Neuronal stem cell (in vitro differentiated cells): Measurements from ENCODE around the gene RND2.

Experiments used
- DNase-seq: peaks from one replicate; pipeline ENCODE4 v3.0.0-alpha.2; 2013; ENCODE audit warnings: low spot score
- H2AFZ ChIP-seq: one replicate; pipeline ENCODE4 v1.6.1; 2013; ENCODE audit warnings: mild to moderate bottlenecking, low read length, inconsistent platforms
- H2AK5ac ChIP-seq: 2 replicates; pipeline ENCODE4 v1.6.1; 2013; ENCODE audit warnings: low read depth, mild to moderate bottlenecking, inconsistent platforms, low read length, moderate library complexity, mixed read lengths
- H2BK120ac ChIP-seq: 2 replicates; pipeline ENCODE4 v1.6.1; 2013; ENCODE audit warnings: low read depth, mild to moderate bottlenecking, inconsistent platforms, low read length, moderate library complexity, mixed read lengths
- H2BK12ac ChIP-seq: one replicate; pipeline ENCODE4 v1.6.1; 2013; ENCODE audit warnings: low read length, inconsistent platforms
- H2BK15ac ChIP-seq: 2 replicates; pipeline ENCODE4 v1.6.1; 2013; ENCODE audit warnings: mild to moderate bottlenecking, low read length, inconsistent platforms, mixed read lengths
- H2BK5ac ChIP-seq: one replicate; pipeline ENCODE4 v1.6.1; 2013; ENCODE audit warnings: inconsistent platforms, mild to moderate bottlenecking, low read length, moderate library complexity
- H3K14ac ChIP-seq: one replicate; pipeline ENCODE4 v1.6.1; 2013; ENCODE audit warnings: low read length, inconsistent platforms
- H3K18ac ChIP-seq: 2 replicates; pipeline ENCODE4 v1.6.1; 2013; ENCODE audit warnings: low read length, inconsistent platforms
- H3K23ac ChIP-seq: 2 replicates; pipeline ENCODE4 v1.6.1; 2013; ENCODE audit warnings: low read depth, mild to moderate bottlenecking, mixed read lengths, low read length, inconsistent platforms; ENCODE audit not compliant: poor library complexity
- H3K27ac ChIP-seq: replicated peaks from 3 replicates; pipeline ENCODE4 v1.5.1; 2013; ENCODE audit warnings: low read length, inconsistent platforms
- H3K27me3 ChIP-seq, 3 experiments: 2 replicates each; pipeline ENCODE4 v1.6.1; 2013; ENCODE audit warnings: low read length in 3 of 3, mild to moderate bottlenecking in 2 of 3, inconsistent platforms in 1 of 3, low read depth in 1 of 3, mixed read lengths in 1 of 3, moderate library complexity in 1 of 3; ENCODE audit not compliant: control insufficient read depth in 3 of 3, insufficient read depth in 3 of 3
- H3K36me3 ChIP-seq, 2 donors: replicated peaks in 1 of 2; 2 replicates each; pipeline ENCODE4 v1.6.1; 2013; ENCODE audit warnings: low read length in 2 of 2; ENCODE audit not compliant: control insufficient read depth in 2 of 2, insufficient read depth in 2 of 2
- H3K4ac ChIP-seq: 2 replicates; pipeline ENCODE4 v1.6.1; 2013; ENCODE audit warnings: inconsistent platforms, mild to moderate bottlenecking, low read length, moderate library complexity
- H3K4me1 ChIP-seq, 2 donors: 1 replicate in 1 of 2; 2 replicates in 1 of 2; pipeline ENCODE4 v1.6.1; 2013; ENCODE audit warnings: low read length in 2 of 2, low read depth in 1 of 2; ENCODE audit not compliant: control insufficient read depth in 2 of 2, insufficient read depth in 1 of 2
- H3K4me2 ChIP-seq: one replicate; pipeline ENCODE4 v1.6.1; 2013; ENCODE audit warnings: mild to moderate bottlenecking, low read length, inconsistent platforms; ENCODE audit not compliant: insufficient read depth, poor library complexity, severe bottlenecking
- H3K4me3 ChIP-seq, 2 donors: 2 replicates each; pipeline ENCODE4 v1.5.1; 2013; ENCODE audit warnings: low read length in 2 of 2, mild to moderate bottlenecking in 2 of 2, inconsistent platforms in 1 of 2, moderate library complexity in 1 of 2
- H3K79me1 ChIP-seq: one replicate; pipeline ENCODE4 v1.6.1; 2013; ENCODE audit warnings: low read depth, mild to moderate bottlenecking, inconsistent platforms, low read length, moderate library complexity
- H3K9ac ChIP-seq: one replicate; pipeline ENCODE4 v1.6.1; 2013; ENCODE audit warnings: mild to moderate bottlenecking, low read depth, low read length, inconsistent platforms; ENCODE audit not compliant: poor library complexity
- H3K9me3 ChIP-seq, 2 donors: replicated peaks in 1 of 2; 2 replicates each; pipeline versions ENCODE3 to v1.6.1; 2013; ENCODE audit warnings: low read length in 2 of 2, mild to moderate bottlenecking in 2 of 2, inconsistent platforms in 1 of 2, low read depth in 1 of 2, mixed read lengths in 1 of 2, moderate library complexity in 1 of 2; ENCODE audit not compliant: control insufficient read depth in 2 of 2, insufficient read depth in 1 of 2
- H4K8ac ChIP-seq: one replicate; pipeline ENCODE4 v1.6.1; 2013; ENCODE audit warnings: low read depth, mild to moderate bottlenecking, inconsistent platforms, low read length, moderate library complexity
- H4K91ac ChIP-seq: one replicate; pipeline ENCODE4 v1.6.1; 2013; ENCODE audit warnings: low read length, low read depth, mild to moderate bottlenecking, inconsistent platforms; ENCODE audit not compliant: poor library complexity
- WGBS, 2 donors: extraction: QIAGEN DNeasy Blood & Tissue Kit; methylation state at CpG; one replicate each; pipeline ENCODE4 v1.1.7; 2013; ENCODE audit warnings: missing lambda C conversion rate in 2 of 2, mixed read lengths in 1 of 2; ENCODE audit not compliant: insufficient read length in 2 of 2, insufficient replicate concordance in 1 of 2; ENCODE audit errors: extremely low coverage in 2 of 2; 5-methylcytosine and 5-hydroxymethylcytosine counted together

RND2 gene

GRCh38 chr17:42985225-42985624 lies 39.8 kb upstream of the RND2 start:
- Histone ChIP-seq H2BK12ac (no peak overlapping the region), H3K79me1 (peaks cover 10% of the 10 kb centered on the region), H3K27me3 (no peaks in the 10 kb centered on the region), H3K4ac (no peak overlapping the region), H4K91ac (no peak overlapping the region), H2BK5ac (no peak overlapping the region), H3K36me3 (peaks cover 15 to 60% of the 10 kb centered on the region in 2 donors), H2BK15ac (no peak overlapping the region), H3K18ac (no peak overlapping the region), H3K4me3 (no peak overlapping the region), H2BK120ac (no peak overlapping the region), H2AK5ac (no peak overlapping the region), H3K14ac (no peak overlapping the region), H2AFZ (no peak overlapping the region), H3K9me3 (no peaks in the 10 kb centered on the region), H3K27ac (no peak overlapping the region), H3K4me2 (no peak overlapping the region), H4K8ac (no peak overlapping the region), H3K9ac (no peak overlapping the region), H3K23ac (no peak overlapping the region), H3K4me1 (peaks cover 2 to 7% of the 10 kb centered on the region in 2 donors)
- no peak for DNase-seq
- WGBS, 2 donors = no CpG with 5 or more reads among the region's 1 CpG

- no peaks in the 10 kb centered on the region for H3K27me3 ChIP-seq
- H4K91ac ChIP-seq = no peak overlapping the region
- no peak overlapping the region for H2BK15ac ChIP-seq
- DNase-seq = no peak
- H3K36me3 ChIP-seq = peaks cover 31 to 83% of the 10 kb centered on the region in 2 donors
- H2AFZ ChIP-seq = no peak overlapping the region
- H2BK12ac ChIP-seq = no peak overlapping the region
- peaks cover 2% of the 10 kb centered on the region for H3K79me1 ChIP-seq
- H3K9ac ChIP-seq = no peak overlapping the region
- no peak overlapping the region for H3K4ac ChIP-seq
- no peak overlapping the region for H2BK120ac ChIP-seq
- H4K8ac ChIP-seq = no peak overlapping the region
- H3K9me3 ChIP-seq = no peaks in the 10 kb centered on the region
- no peak overlapping the region for H3K4me3 ChIP-seq
- no peaks in the 10 kb centered on the region for H3K4me1 ChIP-seq
- H2AK5ac ChIP-seq = no peak overlapping the region
- H3K4me2 ChIP-seq = no peak overlapping the region
- no peak overlapping the region for H3K27ac ChIP-seq
- H3K23ac ChIP-seq = no peak overlapping the region
- no CpG with 5 or more reads among the region's 5 CpGs for whole genome bisulfite sequencing, 2 donors
- H3K18ac ChIP-seq = no peak overlapping the region
- no peak overlapping the region for H3K14ac ChIP-seq
- H2BK5ac ChIP-seq = no peak overlapping the region
Measured at GRCh38 chr17:42989141-42989540, 35.9 kb upstream of the RND2 start.

GRCh38 chr17:42989726-42990652 lies 35.0 kb upstream of the RND2 start:
- Histone ChIP-seq H3K4ac (no peak overlapping the region), H4K8ac (no peak overlapping the region), H3K27ac (no peak overlapping the region), H3K9me3 (no peaks in the 10 kb centered on the region), H3K4me2 (no peak overlapping the region), H3K36me3 (peaks cover 34 to 84% of the 10 kb centered on the region in 2 donors), H3K23ac (no peak overlapping the region), H3K4me3 (no peak overlapping the region), H2AFZ (no peak overlapping the region), H2AK5ac (no peak overlapping the region), H3K9ac (no peak overlapping the region), H3K27me3 (peaks cover 0 to 1% (median 0%) of the 10 kb centered on the region in 3 experiments), H3K18ac (no peak overlapping the region), H3K14ac (no peak overlapping the region), H4K91ac (no peak overlapping the region), H2BK12ac (no peak overlapping the region), H3K79me1 (peaks cover 2% of the 10 kb centered on the region), H3K4me1 (no peaks in the 10 kb centered on the region), H2BK5ac (no peak overlapping the region), H2BK15ac (no peak overlapping the region), H2BK120ac (no peak overlapping the region)
- WGBS, 2 donors = no CpG with 5 or more reads among the region's 6 CpGs
- DNase-seq = no peak

- no peak overlapping the region for H4K8ac ChIP-seq
- no peak overlapping the region for H3K9ac ChIP-seq
- no peak overlapping the region for H2BK12ac ChIP-seq
- no peaks in the 10 kb centered on the region for H3K9me3 ChIP-seq
- H3K4me1 ChIP-seq = no peaks in the 10 kb centered on the region
- H3K23ac ChIP-seq = no peak overlapping the region
- no peak overlapping the region for H2BK120ac ChIP-seq
- no peak overlapping the region for H3K4ac ChIP-seq
- H2BK15ac ChIP-seq = no peak overlapping the region
- no peak for DNase-seq
- peaks cover 0 to 1% (median 0%) of the 10 kb centered on the region in 3 experiments for H3K27me3 ChIP-seq
- H3K36me3 ChIP-seq = peaks cover 32 to 70% of the 10 kb centered on the region in 2 donors
- H3K14ac ChIP-seq = no peak overlapping the region
- H2AFZ ChIP-seq = no peak overlapping the region
- H3K79me1 ChIP-seq = peaks cover 2% of the 10 kb centered on the region
- no peak overlapping the region for H2AK5ac ChIP-seq
- H2BK5ac ChIP-seq = no peak overlapping the region
- H3K27ac ChIP-seq = no peak overlapping the region
- WGBS, 2 donors = no CpG with 5 or more reads among the region's 6 CpGs
- no peak overlapping the region for H3K4me2 ChIP-seq
- no peak overlapping the region for H3K4me3 ChIP-seq
- no peak overlapping the region for H3K18ac ChIP-seq
- H4K91ac ChIP-seq = no peak overlapping the region
Measured at GRCh38 chr17:42991471-42991870, 33.6 kb upstream of the RND2 start.
